ENCODE data around the gene RWDD2A. TPM values are rescaled to one million over a fixed set of nuclear protein-coding genes. Genes with fewer than 3 reads are reported as not detected.

The RWDD2A gene
- total RNA-seq, 1 experiment from 2014 or later = 1.3 TPM

- H3F3A ChIP-seq (ENCODE audit: low read length, unreplicated experiment) = no peaks in the 10 kb centered on the region
- no peaks in the 10 kb centered on the region for H3K9me2 ChIP-seq (replicated peaks; ENCODE audit: low read length)
- intact Hi-C loops (cut with micrococcal nuclease) = no loop called here
- H2AFZ ChIP-seq (ENCODE audit: low read length) = no peak overlapping the region
- no peak overlapping the region for H3K4me2 ChIP-seq (ENCODE audit: low read length)
- no peak for TF ChIP-seq CTCF (conservative IDR thresholded peaks at IDR 0.05; ENCODE audit: low read depth, low read length)
- TF ChIP-seq EZH2 (IDR thresholded peaks at IDR 0.05; ENCODE audit: low read length, unreplicated experiment) = no peak
- no peak for TF ChIP-seq EZH2phosphoT487 (IDR thresholded peaks at IDR 0.05; ENCODE audit: borderline replicate concordance, low read length)
- ChIA-PET POLR2A (ENCODE audit: unreplicated experiment) (no interaction called here), CTCF (no interaction called here)
- ATAC-seq (no peak), DNase-seq (no peak)
- no peaks in the 10 kb centered on the region for H3K27me3 ChIP-seq (ENCODE audit: low read length)
- no peak overlapping the region for H3K4me3 ChIP-seq (ENCODE audit: low read length)
- H3K36me3 ChIP-seq (ENCODE audit: low read depth, low read length) = peaks cover 45% of the 10 kb centered on the region
- H3K9ac ChIP-seq (ENCODE audit: low read length) = no peak overlapping the region
- no peaks in the 10 kb centered on the region for H4K20me1 ChIP-seq (ENCODE audit: low read length)
- no peak overlapping the region for H3K27ac ChIP-seq (ENCODE audit: low read length)
- no peaks in the 10 kb centered on the region for H3K4me1 ChIP-seq (ENCODE audit: insufficient read depth, low read length)
- H3K9me3 ChIP-seq (ENCODE audit: low read length) = no peaks in the 10 kb centered on the region
- H3K79me2 ChIP-seq (ENCODE audit: low read length) = no peaks in the 10 kb centered on the region
- no TSS peak for BruUV-seq (replicated peaks)
Measured at GRCh38 chr6:83169106-83169505, 24.1 kb upstream of the RWDD2A start.

- no peaks in the 10 kb centered on the region for H3K79me2 ChIP-seq (ENCODE audit: low read length)
- no peaks in the 10 kb centered on the region for H3K27me3 ChIP-seq (ENCODE audit: low read length)
- no peak for TF ChIP-seq EZH2phosphoT487 (IDR thresholded peaks at IDR 0.05; ENCODE audit: borderline replicate concordance, low read length)
- TF ChIP-seq CTCF (conservative IDR thresholded peaks at IDR 0.05; ENCODE audit: low read depth, low read length) = no peak
- TF ChIP-seq EZH2 (IDR thresholded peaks at IDR 0.05; ENCODE audit: low read length, unreplicated experiment) = no peak
- H3F3A ChIP-seq (ENCODE audit: low read length, unreplicated experiment) = no peaks in the 10 kb centered on the region
- H3K27ac ChIP-seq (ENCODE audit: low read length) = no peak overlapping the region
- ChIA-PET POLR2A (ENCODE audit: unreplicated experiment) (no interaction called here), CTCF (no interaction called here)
- H3K4me2 ChIP-seq (ENCODE audit: low read length) = no peak overlapping the region
- no peak overlapping the region for H3K4me3 ChIP-seq (ENCODE audit: low read length)
- no peak overlapping the region for H3K9ac ChIP-seq (ENCODE audit: low read length)
- no TSS peak for BruUV-seq (replicated peaks)
- no peaks in the 10 kb centered on the region for H3K4me1 ChIP-seq (ENCODE audit: insufficient read depth, low read length)
- no peaks in the 10 kb centered on the region for H3K9me2 ChIP-seq (replicated peaks; ENCODE audit: low read length)
- intact Hi-C loops (cut with micrococcal nuclease) = no loop called here
- ATAC-seq = no peak
- no peaks in the 10 kb centered on the region for H4K20me1 ChIP-seq (ENCODE audit: low read length)
- peaks cover 45% of the 10 kb centered on the region for H3K36me3 ChIP-seq (ENCODE audit: low read depth, low read length)
- DNase-seq = no peak
- no peak overlapping the region for H2AFZ ChIP-seq (ENCODE audit: low read length)
- H3K9me3 ChIP-seq (ENCODE audit: low read length) = no peaks in the 10 kb centered on the region
Measured at GRCh38 chr6:83169511-83169910, 23.6 kb upstream of the RWDD2A start.

- ChIA-PET CTCF (no interaction called here), POLR2A (ENCODE audit: unreplicated experiment) (no interaction called here)
- intact Hi-C loops (cut with micrococcal nuclease) = no loop called here
- Histone ChIP-seq H3K4me2 (ENCODE audit: low read length) (no peak overlapping the region), H3K27ac (ENCODE audit: low read length) (no peak overlapping the region), H3K27me3 (ENCODE audit: low read length) (no peaks in the 10 kb centered on the region), H3K9me3 (ENCODE audit: low read length) (no peaks in the 10 kb centered on the region), H3K9ac (ENCODE audit: low read length) (no peak overlapping the region), H3F3A (ENCODE audit: low read length, unreplicated experiment) (no peaks in the 10 kb centered on the region), H3K9me2 (replicated peaks; ENCODE audit: low read length) (no peaks in the 10 kb centered on the region), H2AFZ (ENCODE audit: low read length) (no peak overlapping the region), H3K36me3 (ENCODE audit: low read depth, low read length) (peaks cover 30% of the 10 kb centered on the region), H3K4me1 (ENCODE audit: insufficient read depth, low read length) (no peaks in the 10 kb centered on the region), H4K20me1 (ENCODE audit: low read length) (no peaks in the 10 kb centered on the region), H3K4me3 (ENCODE audit: low read length) (no peak overlapping the region), H3K79me2 (ENCODE audit: low read length) (no peaks in the 10 kb centered on the region)
- DNase-seq (no peak), ATAC-seq (no peak)
- no TSS peak for BruUV-seq (replicated peaks)
- TF ChIP-seq CTCF (conservative IDR thresholded peaks at IDR 0.05; ENCODE audit: low read depth, low read length) = no peak
- no peak for TF ChIP-seq EZH2phosphoT487 (IDR thresholded peaks at IDR 0.05; ENCODE audit: borderline replicate concordance, low read length)
- TF ChIP-seq EZH2 (IDR thresholded peaks at IDR 0.05; ENCODE audit: low read length, unreplicated experiment) = no peak
Measured at GRCh38 chr6:83176246-83176645, 16.9 kb upstream of the RWDD2A start.

Measured in PC-3 (cell line).